ENCODE data around the gene BPIFB4. TPM values are rescaled to one million over a fixed set of nuclear protein-coding genes. Genes with fewer than 3 reads are reported as not detected.

BPIFB4 gene
- total RNA-seq, 2 donors from 2014 or later, result not detected

- Histone ChIP-seq H3K9me3 (no peaks in the 10 kb centered on the region), H3K4me1 (no peaks in the 10 kb centered on the region), H3K36me3 (no peaks in the 10 kb centered on the region), H3K27ac (no peak overlapping the region), H3K4me3 (no peak overlapping the region), H3K27me3 (no peaks in the 10 kb centered on the region)
- TF ChIP-seq, protein P1, sequence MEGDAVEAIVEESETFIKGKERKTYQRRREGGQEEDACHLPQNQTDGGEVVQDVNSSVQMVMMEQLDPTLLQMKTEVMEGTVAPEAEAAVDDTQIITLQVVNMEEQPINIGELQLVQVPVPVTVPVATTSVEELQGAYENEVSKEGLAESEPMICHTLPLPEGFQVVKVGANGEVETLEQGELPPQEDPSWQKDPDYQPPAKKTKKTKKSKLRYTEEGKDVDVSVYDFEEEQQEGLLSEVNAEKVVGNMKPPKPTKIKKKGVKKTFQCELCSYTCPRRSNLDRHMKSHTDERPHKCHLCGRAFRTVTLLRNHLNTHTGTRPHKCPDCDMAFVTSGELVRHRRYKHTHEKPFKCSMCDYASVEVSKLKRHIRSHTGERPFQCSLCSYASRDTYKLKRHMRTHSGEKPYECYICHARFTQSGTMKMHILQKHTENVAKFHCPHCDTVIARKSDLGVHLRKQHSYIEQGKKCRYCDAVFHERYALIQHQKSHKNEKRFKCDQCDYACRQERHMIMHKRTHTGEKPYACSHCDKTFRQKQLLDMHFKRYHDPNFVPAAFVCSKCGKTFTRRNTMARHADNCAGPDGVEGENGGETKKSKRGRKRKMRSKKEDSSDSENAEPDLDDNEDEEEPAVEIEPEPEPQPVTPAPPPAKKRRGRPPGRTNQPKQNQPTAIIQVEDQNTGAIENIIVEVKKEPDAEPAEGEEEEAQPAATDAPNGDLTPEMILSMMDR (IDR thresholded peaks at IDR 0.05), result no peak
- DNase-seq (ENCODE audit: low spot score), result no peak
Observed at GRCh38 chr20:33072362-33072761, 7.1 kb upstream of the BPIFB4 start.

DNA sequence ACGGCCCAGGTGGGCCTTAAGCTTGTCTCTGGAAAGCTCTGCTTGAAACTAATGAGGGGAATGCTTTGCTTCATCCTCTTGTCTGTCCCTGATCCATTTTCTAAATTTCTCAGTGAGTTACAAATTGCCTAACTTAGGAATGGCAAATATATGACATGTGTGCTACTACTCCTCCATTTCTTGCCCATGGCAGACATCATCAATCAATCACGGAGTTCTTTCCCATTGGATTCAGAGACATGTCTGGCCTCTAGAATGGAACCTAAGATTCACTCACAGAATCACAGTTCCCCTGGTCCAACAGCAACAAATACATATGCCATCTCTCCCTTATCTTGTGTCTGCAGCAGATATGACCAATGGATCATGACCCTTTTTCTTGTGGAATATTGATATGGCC is 6.6 kb upstream of the BPIFB4 start:
- no peaks in the 10 kb centered on the region for H3K9me3 ChIP-seq
- TF ChIP-seq, protein P1 (IDR thresholded peaks at IDR 0.05), result no peak
- H3K4me1 ChIP-seq, result no peaks in the 10 kb centered on the region
- no peak for DNase-seq (ENCODE audit: low spot score)
- no peaks in the 10 kb centered on the region for H3K36me3 ChIP-seq
- H3K4me3 ChIP-seq, result no peak overlapping the region
- H3K27me3 ChIP-seq, result no peaks in the 10 kb centered on the region
- no peak overlapping the region for H3K27ac ChIP-seq

DNA sequence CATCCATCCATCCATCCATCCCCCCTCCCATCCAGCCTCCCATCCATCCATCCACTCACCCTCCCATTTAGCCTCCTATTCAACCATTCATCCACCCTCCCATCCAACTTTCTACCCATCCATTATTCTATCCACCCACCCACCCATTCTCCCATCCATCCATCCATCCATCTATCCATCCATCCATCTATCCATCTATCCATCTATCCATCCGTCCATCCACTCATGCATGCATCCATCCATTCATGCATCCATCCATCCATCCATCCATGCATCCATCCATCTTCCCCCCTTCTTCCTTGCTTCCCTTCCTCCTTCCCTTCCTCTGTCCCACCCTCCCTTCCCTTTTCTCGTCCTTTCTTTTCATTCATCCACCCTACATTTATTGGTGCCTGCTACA is 4.8 kb upstream of the BPIFB4 start:
- Histone ChIP-seq H3K4me3 (no peak overlapping the region), H3K9me3 (no peaks in the 10 kb centered on the region), H3K36me3 (no peaks in the 10 kb centered on the region), H3K4me1 (no peaks in the 10 kb centered on the region), H3K27ac (no peak overlapping the region), H3K27me3 (no peaks in the 10 kb centered on the region)
- no peak for DNase-seq (ENCODE audit: low spot score)
- TF ChIP-seq, protein P1 (IDR thresholded peaks at IDR 0.05), result no peak

DNA sequence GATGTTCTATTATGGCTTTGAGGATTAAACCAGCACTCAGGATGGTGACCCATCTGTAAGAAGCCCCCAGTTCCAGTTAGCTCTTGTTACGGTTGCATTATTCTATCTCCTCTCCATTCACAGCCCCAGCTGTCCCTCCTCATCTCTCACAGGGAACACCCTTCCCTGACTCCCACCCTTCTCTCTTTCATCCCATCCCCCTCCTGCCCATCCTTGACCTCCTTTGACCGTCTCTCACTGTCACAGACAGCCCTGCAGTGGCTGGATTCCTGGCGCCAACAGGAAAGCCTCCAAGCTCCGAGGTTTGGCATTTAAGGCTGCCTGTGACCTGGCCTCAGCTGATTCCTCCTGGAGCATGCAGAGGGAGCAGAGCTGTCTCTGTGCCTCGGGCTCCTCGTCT is 4.2 kb upstream of the BPIFB4 start:
- Histone ChIP-seq H3K27me3 (no peaks in the 10 kb centered on the region), H3K4me3 (no peak overlapping the region), H3K27ac (no peak overlapping the region), H3K4me1 (no peaks in the 10 kb centered on the region), H3K36me3 (no peaks in the 10 kb centered on the region), H3K9me3 (no peaks in the 10 kb centered on the region)
- TF ChIP-seq, protein P1 (IDR thresholded peaks at IDR 0.05), result no peak
- DNase-seq (ENCODE audit: low spot score), result no peak

DNA sequence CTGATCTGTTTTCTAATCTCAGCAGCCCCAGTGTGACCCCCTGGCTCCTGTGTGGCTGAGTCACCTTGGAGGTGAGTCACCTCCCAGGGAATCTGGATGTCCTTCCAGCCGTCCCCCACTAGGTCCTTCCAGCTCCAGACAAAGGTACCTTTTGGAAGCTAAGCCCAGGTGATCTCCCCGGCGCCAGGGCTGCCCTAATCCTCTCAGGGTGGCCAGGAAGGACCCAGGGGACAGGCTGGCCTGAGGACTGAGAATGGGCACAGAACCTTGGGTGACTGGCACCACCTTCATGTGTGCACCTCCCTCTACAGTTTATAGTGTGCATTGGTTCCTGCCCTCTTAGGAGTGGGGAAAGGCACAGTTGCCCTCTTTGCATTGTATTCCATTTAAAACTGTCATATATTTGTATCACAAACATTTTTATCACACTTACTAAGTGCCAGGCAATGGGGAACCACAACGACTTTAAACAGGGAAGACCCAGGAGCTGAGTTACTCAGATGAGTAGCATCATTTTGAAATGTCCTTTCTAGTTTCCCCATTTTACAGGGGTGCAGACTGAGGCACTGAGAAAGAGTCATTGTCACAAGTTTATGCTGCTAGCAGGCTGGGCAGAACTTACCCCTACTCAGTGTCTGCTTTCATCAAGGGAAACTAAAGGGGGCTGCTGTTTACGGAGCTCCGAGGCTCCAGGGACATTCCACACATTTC is 2.6 kb upstream of the BPIFB4 start:
- Histone ChIP-seq H3K27me3 (no peaks in the 10 kb centered on the region), H3K36me3 (no peaks in the 10 kb centered on the region), H3K9me3 (no peaks in the 10 kb centered on the region), H3K27ac (no peak overlapping the region), H3K4me1 (no peaks in the 10 kb centered on the region), H3K4me3 (no peak overlapping the region)
- DNase-seq (ENCODE audit: low spot score), result no peak
- TF ChIP-seq, protein P1 (IDR thresholded peaks at IDR 0.05), result peak in 1 of 2 donors; percentile 44

Measured in right atrium auricular region (tissue), 2 donors.